Keratinocyte (primary cell): Measurements from ENCODE around the gene ERC1. TPM values are rescaled to one million over a fixed set of nuclear protein-coding genes. Genes with fewer than 3 reads are reported as not detected.
A peak's percentile ranks its signal among the peaks of the same experiment; 100 is the strongest.

Source experiments
- DNase-seq: peaks from one replicate; pipeline ENCODE4 v3.0.0-alpha.2; 2011; ENCODE audit warnings: low read depth, missing footprints, low spot score
- FAIRE-seq: peaks from 2 replicates; lab custom pipeline; 2011; peaks lifted over from hg19 to GRCh38; lab: Jason Lieb, UNC
- H2AFZ ChIP-seq: 2 replicates; pipeline ENCODE4 v1.6.0; 2012; ENCODE audit warnings: low read length, control low read depth, inconsistent platforms; ENCODE audit not compliant: control insufficient read depth
- H3K27ac ChIP-seq: 2 replicates; pipeline ENCODE4 v1.5.1; 2011; ENCODE audit warnings: low read length; ENCODE audit not compliant: control insufficient read depth, insufficient read depth
- H3K27me3 ChIP-seq: 3 replicates; pipeline ENCODE4 v1.6.0; 2011; ENCODE audit warnings: low read length; ENCODE audit not compliant: control insufficient read depth, insufficient read depth; ENCODE audit errors: extremely low read depth
- H3K36me3 ChIP-seq, 2 experiments: 2 replicates in 1 of 2; 3 replicates in 1 of 2; pipeline ENCODE4 v1.5.1; 2011; ENCODE audit warnings: low read length in 2 of 2, mild to moderate bottlenecking in 1 of 2; ENCODE audit not compliant: control insufficient read depth in 2 of 2, insufficient read depth in 2 of 2; ENCODE audit errors: extremely low read depth in 1 of 2
- H3K4me1 ChIP-seq: 3 replicates; pipeline ENCODE4 v1.5.1; 2011; ENCODE audit warnings: low read length; ENCODE audit not compliant: control insufficient read depth, insufficient read depth; ENCODE audit errors: extremely low read depth
- H3K4me2 ChIP-seq: 3 replicates; pipeline ENCODE4 v1.6.0; 2011; ENCODE audit warnings: low read depth, low read length; ENCODE audit not compliant: control insufficient read depth, insufficient read depth; ENCODE audit errors: extremely low read depth
- H3K4me3 ChIP-seq, 3 experiments: fragments of 200-600 bp in 1 of 3; sonication (generic) in 1 of 3; 2 replicates in 2 of 3; 3 replicates in 1 of 3; pipeline ENCODE4 v1.5.1; 2011 to 2016; ENCODE audit warnings: low read length in 3 of 3, mild to moderate bottlenecking in 3 of 3, control low read depth in 2 of 3, inconsistent platforms in 1 of 3, low read depth in 1 of 3, mixed read lengths in 1 of 3, mixed run types in 1 of 3, moderate library complexity in 1 of 3; ENCODE audit not compliant: control insufficient read depth in 2 of 3, insufficient read depth in 2 of 3; ENCODE audit errors: extremely low read depth in 1 of 3
- H3K79me2 ChIP-seq: 2 replicates; pipeline ENCODE4 v1.6.0; 2012; ENCODE audit warnings: low read length; ENCODE audit not compliant: control insufficient read depth, insufficient read depth
- H3K9ac ChIP-seq: 3 replicates; pipeline ENCODE4 v1.6.0; 2011; ENCODE audit warnings: low read length; ENCODE audit not compliant: control insufficient read depth, insufficient read depth; ENCODE audit errors: extremely low read depth
- H3K9me1 ChIP-seq: 3 replicates; pipeline ENCODE4 v1.6.0; 2011; ENCODE audit warnings: low read length; ENCODE audit not compliant: control insufficient read depth, insufficient read depth; ENCODE audit errors: extremely low read depth
- H3K9me3 ChIP-seq: 2 replicates; pipeline ENCODE4 v1.5.1; 2012; ENCODE audit warnings: low read depth, low read length; ENCODE audit not compliant: control insufficient read depth
- H4K20me1 ChIP-seq: 3 replicates; pipeline ENCODE4 v1.6.0; 2011; ENCODE audit warnings: low read length; ENCODE audit not compliant: control insufficient read depth, insufficient read depth; ENCODE audit errors: extremely low read depth
- EZH2 ChIP-seq: IDR thresholded peaks from one replicate; pipeline ENCODE4 v1.6.1; 2012; ENCODE audit warnings: inconsistent platforms, mild to moderate bottlenecking, low read length, moderate library complexity
- dilution Hi-C: fragments of 300-500 bp; cut with MboI; formaldehyde crosslinking; loops from one replicate; pipeline ENCODE4 v1.7.0; 2020; ENCODE audit warnings: low sequenced_read_pairs; ENCODE audit not compliant: extremely low pct_ligation_motif_present
- polyA plus RNA-seq, 5 experiments: library from polyadenylated mRNA; depleted of rRNA in 3 of 5; stranded (reverse) in 3 of 5; stranded (forward) in 1 of 5; unstranded in 1 of 5; fragments of >200 nt; gene quantifications; 1 replicate in 1 of 5; 2 replicates in 3 of 5; 3 replicates in 1 of 5; pipeline versions ENCODE4 v1.2.1 to v1.2.3, GENCODE V29; 2011 to 2012; ENCODE audit warnings: missing spikeins in 2 of 5, low read depth in 1 of 5, low replicate concordance in 1 of 5
- TF ChIP-seq, protein P1 (sequence below), 3 experiments: IDR thresholded peaks in 1 of 3; conservative IDR thresholded peaks in 1 of 3; optimal IDR thresholded peaks in 1 of 3; 2 replicates in 2 of 3; 3 replicates in 1 of 3; pipeline versions ENCODE3 to v1.5.1; 2011; ENCODE audit warnings: low read length in 3 of 3, mild to moderate bottlenecking in 3 of 3, moderate library complexity in 2 of 3, control low read depth in 1 of 3, inconsistent platforms in 1 of 3; ENCODE audit not compliant: insufficient read depth in 2 of 3; ENCODE audit errors: extremely low read depth in 1 of 3

Gene ERC1
- polyA plus RNA-seq, 1 donor (not counting 4 experiments of a cell fraction or from before 2014, with no cell fraction given), result 16.1 TPM

DNA sequence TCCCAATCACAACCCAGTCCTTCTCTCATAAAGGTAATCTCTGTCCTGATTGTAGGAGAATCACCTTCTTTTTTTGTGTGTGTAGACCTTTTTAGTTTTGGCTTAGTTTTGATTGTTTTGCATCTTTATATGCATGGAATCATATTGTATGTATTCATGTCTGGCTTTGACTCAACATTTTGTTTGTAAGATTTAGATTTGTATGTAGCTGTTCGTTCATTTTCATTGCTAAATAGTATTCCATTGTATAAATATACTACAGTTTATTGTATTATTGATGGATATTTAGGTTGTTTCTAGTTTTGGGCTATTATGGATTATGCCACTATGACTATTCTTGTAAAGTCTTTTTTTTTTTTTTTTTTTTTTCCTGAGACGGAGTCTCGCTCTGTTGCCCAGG, 10.5 kb downstream of the ERC1 start:
- TF ChIP-seq, protein P1, sequence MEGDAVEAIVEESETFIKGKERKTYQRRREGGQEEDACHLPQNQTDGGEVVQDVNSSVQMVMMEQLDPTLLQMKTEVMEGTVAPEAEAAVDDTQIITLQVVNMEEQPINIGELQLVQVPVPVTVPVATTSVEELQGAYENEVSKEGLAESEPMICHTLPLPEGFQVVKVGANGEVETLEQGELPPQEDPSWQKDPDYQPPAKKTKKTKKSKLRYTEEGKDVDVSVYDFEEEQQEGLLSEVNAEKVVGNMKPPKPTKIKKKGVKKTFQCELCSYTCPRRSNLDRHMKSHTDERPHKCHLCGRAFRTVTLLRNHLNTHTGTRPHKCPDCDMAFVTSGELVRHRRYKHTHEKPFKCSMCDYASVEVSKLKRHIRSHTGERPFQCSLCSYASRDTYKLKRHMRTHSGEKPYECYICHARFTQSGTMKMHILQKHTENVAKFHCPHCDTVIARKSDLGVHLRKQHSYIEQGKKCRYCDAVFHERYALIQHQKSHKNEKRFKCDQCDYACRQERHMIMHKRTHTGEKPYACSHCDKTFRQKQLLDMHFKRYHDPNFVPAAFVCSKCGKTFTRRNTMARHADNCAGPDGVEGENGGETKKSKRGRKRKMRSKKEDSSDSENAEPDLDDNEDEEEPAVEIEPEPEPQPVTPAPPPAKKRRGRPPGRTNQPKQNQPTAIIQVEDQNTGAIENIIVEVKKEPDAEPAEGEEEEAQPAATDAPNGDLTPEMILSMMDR (optimal IDR thresholded peaks at IDR 0.05 in 1 of 3, IDR thresholded peaks at IDR 0.05 in 1 of 3, conservative IDR thresholded peaks at IDR 0.05 in 1 of 3; ENCODE audit: extremely low read depth in 1 of 3, insufficient read depth in 2 of 3, low read length in 3 of 3), result no peak
- no peak for TF ChIP-seq EZH2
- no peaks in the 10 kb centered on the region for H3K27me3 ChIP-seq
- no peak overlapping the region for H3K4me3 ChIP-seq
- peaks cover 77% of the 10 kb centered on the region for H3K79me2 ChIP-seq
- FAIRE-seq (no peak), DNase-seq (no peak)
- H3K27ac ChIP-seq, result no peak overlapping the region
- peaks cover 5% of the 10 kb centered on the region for H3K9me1 ChIP-seq
- H3K4me2 ChIP-seq, result no peak overlapping the region
- H3K36me3 ChIP-seq, result peaks cover 0 to 3% of the 10 kb centered on the region in 2 experiments
- H3K4me1 ChIP-seq, result peaks cover 17% of the 10 kb centered on the region
- no peak overlapping the region for H2AFZ ChIP-seq
- H3K9ac ChIP-seq, result no peak overlapping the region
- H3K9me3 ChIP-seq, result no peaks in the 10 kb centered on the region
- dilution Hi-C loops, result no loop called here
- peaks cover 5% of the 10 kb centered on the region for H4K20me1 ChIP-seq

DNA sequence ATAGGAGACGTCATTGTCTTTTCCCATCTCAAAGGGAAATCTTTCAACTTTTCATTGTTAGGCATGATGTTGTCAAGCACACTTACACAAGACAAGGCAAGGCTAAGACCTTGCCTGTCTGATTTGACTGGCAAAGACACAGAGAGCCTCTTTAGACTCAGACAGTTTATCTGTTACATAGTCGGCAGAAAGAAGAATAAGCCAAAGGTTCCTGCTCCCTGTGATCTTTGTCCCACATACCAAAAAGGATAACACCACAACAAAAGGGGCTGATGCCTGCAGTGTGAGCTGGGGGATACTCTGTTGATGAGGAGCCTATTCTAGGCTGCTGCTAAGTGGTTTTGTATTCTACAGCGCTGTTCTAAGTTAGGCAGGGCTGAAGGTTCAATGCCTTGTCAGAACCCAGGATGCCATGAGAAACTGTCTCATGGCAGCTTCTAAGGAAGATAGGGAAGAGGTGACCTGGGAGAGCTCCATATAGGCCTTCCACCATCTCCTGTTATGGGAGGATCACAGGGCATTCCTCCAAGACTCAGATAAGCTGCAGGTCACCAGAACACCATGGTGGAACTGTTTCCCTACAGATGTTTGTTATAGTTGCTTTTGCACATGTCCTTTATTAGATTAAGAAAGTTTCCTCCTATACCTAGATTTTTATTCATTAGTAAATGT, 12.7 kb downstream of the ERC1 start:
- H3K4me2 ChIP-seq, result no peak overlapping the region
- peaks cover 0 to 3% of the 10 kb centered on the region in 2 experiments for H3K36me3 ChIP-seq
- peaks cover 5% of the 10 kb centered on the region for H4K20me1 ChIP-seq
- no peaks in the 10 kb centered on the region for H3K27me3 ChIP-seq
- H2AFZ ChIP-seq, result no peak overlapping the region
- TF ChIP-seq, protein P1 (optimal IDR thresholded peaks at IDR 0.05 in 1 of 3, IDR thresholded peaks at IDR 0.05 in 1 of 3, conservative IDR thresholded peaks at IDR 0.05 in 1 of 3; ENCODE audit: extremely low read depth in 1 of 3, insufficient read depth in 2 of 3, low read length in 3 of 3), result no peak
- TF ChIP-seq EZH2, result no peak
- DNase-seq (no peak), FAIRE-seq (peak; percentile 61)
- no peaks in the 10 kb centered on the region for H3K9me3 ChIP-seq
- H3K27ac ChIP-seq, result no peak overlapping the region
- no peak overlapping the region for H3K9ac ChIP-seq
- H3K4me1 ChIP-seq, result peaks cover 17% of the 10 kb centered on the region
- H3K4me3 ChIP-seq, result no peak overlapping the region
- H3K79me2 ChIP-seq, result peaks cover 74% of the 10 kb centered on the region
- H3K9me1 ChIP-seq, result peaks cover 5% of the 10 kb centered on the region
- dilution Hi-C loops, result no loop called here
